OCI-LY7 (cell line): ENCODE measurements around the gene EPHA6. TPM values are rescaled to one million over a fixed set of nuclear protein-coding genes. Genes with fewer than 3 reads are reported as not detected.

ENCODE experiments used
- BruUV-seq: library from RNA; stranded (reverse); fragments of 400-500 nt; replicated peaks from 2 replicates; lab custom pipeline; 2021; lab: Mats Ljungman, UMichigan
- CTCF ChIA-PET: fragments of 300-600 bp; sonication (Branson Sonifier 250); formaldehyde crosslinking; loops from one replicate; lab custom pipeline; 2022; ENCODE audit warnings: antibody characterized with exemption; ENCODE audit not compliant: unreplicated experiment; lab: Charles Lee
- POLR2A ChIA-PET: fragments of 300-600 bp; sonication (Branson Sonifier 250); formaldehyde crosslinking; loops from one replicate; lab custom pipeline; 2022; ENCODE audit warnings: antibody characterized with exemption; lab: Charles Lee
- DNase-seq: peaks from one replicate; pipeline ENCODE4 v3.0.0-alpha.2; 2015; ENCODE audit warnings: low spot score
- H2AFZ ChIP-seq: fragments of 200-600 bp; sonication (generic), shearing (Covaris generic); 2 replicates; pipeline ENCODE4 v1.6.1; 2014; ENCODE audit warnings: mild to moderate bottlenecking, antibody characterized with exemption, low read length, moderate library complexity
- H3K27ac ChIP-seq: fragments of 200-600 bp; sonication (generic); 2 replicates; pipeline ENCODE4 v1.5.1; 2014; ENCODE audit warnings: mixed run types, low read depth, mild to moderate bottlenecking, moderate library complexity, low read length, inconsistent platforms; ENCODE audit not compliant: poor library complexity, severe bottlenecking
- H3K36me3 ChIP-seq: fragments of 200-600 bp; sonication (generic); 2 replicates; pipeline ENCODE4 v1.6.1; 2014; ENCODE audit warnings: mild to moderate bottlenecking, antibody characterized with exemption, low read length, moderate library complexity, mixed read lengths; ENCODE audit not compliant: insufficient read depth
- H3K4me1 ChIP-seq: fragments of 200-600 bp; sonication (generic); 2 replicates; pipeline ENCODE4 v1.5.1; 2014; ENCODE audit warnings: mild to moderate bottlenecking, low read length; ENCODE audit not compliant: insufficient read depth, poor library complexity, severe bottlenecking
- H3K4me2 ChIP-seq: fragments of 200-600 bp; sonication (generic); 2 replicates; pipeline ENCODE4 v1.6.1; 2014; ENCODE audit warnings: mild to moderate bottlenecking, low read length
- H3K4me3 ChIP-seq: fragments of 200-600 bp; sonication (generic); 2 replicates; pipeline ENCODE4 v1.5.1; 2014; ENCODE audit warnings: mild to moderate bottlenecking, low read depth, low read length; ENCODE audit not compliant: poor library complexity, severe bottlenecking
- H3K79me2 ChIP-seq: fragments of 200-600 bp; sonication (generic); 2 replicates; pipeline ENCODE4 v1.6.1; 2016; ENCODE audit warnings: low read depth, mild to moderate bottlenecking, low read length, moderate library complexity, mixed read lengths; ENCODE audit not compliant: insufficient read depth
- H3K9me2 ChIP-seq: fragments of 200-600 bp; sonication (generic); 2 replicates; pipeline ENCODE4 v1.6.1; 2016; ENCODE audit warnings: mild to moderate bottlenecking, low read length, mixed read lengths; ENCODE audit not compliant: insufficient read depth
- H3K9me3 ChIP-seq: fragments of 200-600 bp; sonication (generic); 2 replicates; pipeline ENCODE4 v1.6.1; 2014; ENCODE audit warnings: mild to moderate bottlenecking, mixed run types, low read length, mixed read lengths
- H4K20me1 ChIP-seq: fragments of 200-600 bp; sonication (generic); 2 replicates; pipeline ENCODE4 v1.6.1; 2014; ENCODE audit warnings: mild to moderate bottlenecking, antibody characterized with exemption, low read length, moderate library complexity, mixed read lengths; ENCODE audit not compliant: insufficient read depth
- CTCF ChIP-seq: fragments of 200-600 bp; sonication (generic); conservative IDR thresholded peaks from 2 replicates; pipeline ENCODE4 v1.5.1; 2014; ENCODE audit warnings: mild to moderate bottlenecking, antibody characterized with exemption, low read length, moderate library complexity, mixed read lengths
- EZH2phosphoT487 ChIP-seq: fragments of 200-600 bp; sonication (generic); IDR thresholded peaks from 2 replicates; pipeline ENCODE4 v1.6.1; 2018; ENCODE audit warnings: low read depth, borderline replicate concordance, mild to moderate bottlenecking, mixed run types, antibody characterized with exemption, low read length, moderate library complexity, mixed read lengths
- intact Hi-C: fragments of 100-400 bp; cut with micrococcal nuclease; formaldehyde crosslinking; loops from one replicate; pipeline ENCODE4 v1.10.0; 2022; ENCODE audit not compliant: unreplicated experiment
- total RNA-seq, 2 experiments: library from RNA; depleted of rRNA in 1 of 2; stranded (reverse); fragments of >200 nt in 1 of 2; shearing (Covaris generic) in 1 of 2; gene quantifications; 2 replicates each; pipeline ENCODE4 v1.2.3, GENCODE V29; 2014 to 2022

The EPHA6 gene
- total RNA-seq, 2 experiments from 2014 or later: not detected

GRCh38 chr3:96806341-96806740 is 8.1 kb upstream of the EPHA6 start:
- DNase-seq: no peak
- no peak overlapping the region for H3K27ac ChIP-seq
- H3K4me2 ChIP-seq: no peak overlapping the region
- H4K20me1 ChIP-seq: no peaks in the 10 kb centered on the region
- H3K4me1 ChIP-seq: no peaks in the 10 kb centered on the region
- intact Hi-C loops: no loop called here
- no peaks in the 10 kb centered on the region for H3K9me2 ChIP-seq
- H3K36me3 ChIP-seq: no peaks in the 10 kb centered on the region
- H3K4me3 ChIP-seq: no peak overlapping the region
- no peak overlapping the region for H2AFZ ChIP-seq
- H3K9me3 ChIP-seq: no peaks in the 10 kb centered on the region
- BruUV-seq: no TSS peak
- no peak for TF ChIP-seq CTCF
- TF ChIP-seq EZH2phosphoT487: no peak
- H3K79me2 ChIP-seq: no peaks in the 10 kb centered on the region
- POLR2A ChIA-PET: interaction anchor here (0.6 kb wide), 2 partner anchors 10 to 15 kb away, joined by 5 to 6 read pairs; no protein-coding TSS in a partner anchor
- CTCF ChIA-PET: no interaction called here

DNA sequence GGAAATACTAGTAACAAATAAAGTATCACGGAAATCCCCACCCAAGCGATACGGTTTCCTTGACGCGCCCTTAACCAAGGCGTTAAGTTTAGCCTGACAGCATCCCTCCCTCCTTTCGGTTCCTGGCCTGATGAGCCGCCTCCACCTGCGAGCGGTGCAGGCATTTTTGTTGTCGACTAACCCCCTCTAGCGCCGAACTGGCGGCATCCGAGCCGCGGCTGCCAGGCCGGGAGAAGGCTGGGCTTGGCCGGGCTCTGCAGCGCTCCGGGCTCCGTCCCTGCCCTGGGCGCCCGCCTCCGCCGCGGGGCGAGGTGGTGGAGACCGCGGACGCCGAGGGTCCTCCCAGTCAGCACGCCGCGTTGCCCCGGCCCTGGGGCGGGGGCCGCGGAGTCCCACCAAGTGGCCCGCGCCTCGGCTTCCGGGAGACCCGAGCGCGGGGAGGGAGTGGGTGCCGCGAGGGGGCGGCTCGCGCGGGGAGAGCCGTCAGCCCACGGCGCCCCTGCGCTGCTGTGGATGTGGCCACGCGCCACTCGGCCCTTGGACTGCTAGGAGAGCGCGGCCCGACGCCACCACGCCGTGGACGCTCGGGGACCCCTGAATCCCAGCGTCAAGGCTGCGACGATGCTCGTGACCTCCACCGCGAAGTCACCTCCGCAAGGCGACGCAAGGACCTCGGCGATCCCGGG is 1.1 kb upstream of the EPHA6 start:
- no peak overlapping the region for H3K4me3 ChIP-seq
- no peak for DNase-seq
- no peak for TF ChIP-seq EZH2phosphoT487
- H3K9me2 ChIP-seq: no peaks in the 10 kb centered on the region
- no peaks in the 10 kb centered on the region for H3K36me3 ChIP-seq
- ChIA-PET POLR2A (no interaction called here), CTCF (no interaction called here)
- no peaks in the 10 kb centered on the region for H3K4me1 ChIP-seq
- H3K79me2 ChIP-seq: no peaks in the 10 kb centered on the region
- no peak overlapping the region for H3K27ac ChIP-seq
- no peak overlapping the region for H3K4me2 ChIP-seq
- no peaks in the 10 kb centered on the region for H4K20me1 ChIP-seq
- no TSS peak for BruUV-seq
- intact Hi-C loops: no loop called here
- no peaks in the 10 kb centered on the region for H3K9me3 ChIP-seq
- H2AFZ ChIP-seq: no peak overlapping the region

- no peaks in the 10 kb centered on the region for H3K79me2 ChIP-seq
- no peaks in the 10 kb centered on the region for H3K4me1 ChIP-seq
- no peak overlapping the region for H3K4me3 ChIP-seq
- ChIA-PET POLR2A (interaction anchor here (0.5 kb wide), 1 partner anchor 984 kb away, joined by 3 read pairs; no protein-coding TSS in a partner anchor), CTCF (no interaction called here)
- no peaks in the 10 kb centered on the region for H3K9me3 ChIP-seq
- H2AFZ ChIP-seq: no peak overlapping the region
- H3K36me3 ChIP-seq: no peaks in the 10 kb centered on the region
- H4K20me1 ChIP-seq: no peaks in the 10 kb centered on the region
- no peaks in the 10 kb centered on the region for H3K9me2 ChIP-seq
- H3K27ac ChIP-seq: no peak overlapping the region
- no TSS peak for BruUV-seq
- H3K4me2 ChIP-seq: no peak overlapping the region
- no peak for DNase-seq
- TF ChIP-seq EZH2phosphoT487: no peak
- TF ChIP-seq CTCF: no peak
- intact Hi-C loops: no loop called here
Measured at GRCh38 chr3:96814651-96815567, 515 bp downstream of the EPHA6 start.
